GM19467 (cell line): ENCODE results near the gene SGMS2.
A peak's percentile ranks its signal among the peaks of the same experiment; 100 is the strongest.
"Not testable (repeated sequence)": the region's sequence is repeated elsewhere in the genome, so short reads cannot be mapped to it uniquely, and the experiment has no call there.

Experiments
- ATAC-seq: cut with Tn5 transposase; IDR thresholded peaks from one replicate; pipeline ENCODE4 v1.9.1; 2021; ENCODE audit warnings: mild to moderate bottlenecking, moderate library complexity; ENCODE audit not compliant: unreplicated experiment

SGMS2 gene

GRCh38 chr4:107906458-107907100 lies 81.8 kb downstream of the SGMS2 start:
- ATAC-seq: no peak

GRCh38 chr4:107908377-107908776 lies 83.6 kb downstream of the SGMS2 start:
- no peak for ATAC-seq

DNA sequence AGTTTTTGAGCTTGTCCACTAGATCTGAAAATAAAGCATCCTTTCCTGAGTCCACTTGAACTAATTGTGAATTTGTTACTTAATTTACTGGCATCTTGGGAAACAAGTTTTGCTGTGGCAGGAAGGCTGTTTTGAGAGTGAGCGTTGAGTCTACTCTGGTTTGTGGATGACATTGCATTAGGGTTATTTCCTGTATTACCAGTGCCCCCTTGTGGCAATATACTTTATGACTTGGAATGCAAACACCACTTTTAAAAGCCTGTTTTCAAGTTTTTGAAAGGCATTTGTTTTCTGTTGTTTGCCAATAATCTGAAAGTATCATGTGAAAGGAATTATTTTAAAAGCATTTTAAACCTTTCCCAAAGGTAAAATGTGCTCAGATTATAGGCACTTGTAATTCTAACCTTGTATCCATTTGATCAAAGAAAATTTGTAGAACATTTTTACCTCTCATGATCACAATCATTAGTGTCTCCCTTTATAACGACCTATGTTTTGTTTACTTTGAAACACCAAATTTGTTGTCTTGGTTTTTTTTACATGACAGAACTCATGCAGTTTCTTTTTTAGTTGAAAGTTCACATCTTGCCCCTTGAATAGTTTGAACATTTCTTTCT lies 88.7 kb downstream of the SGMS2 start:
- peak; percentile 95 for ATAC-seq

- no peak for ATAC-seq
Observed at GRCh38 chr4:107915220-107915619, 90.5 kb downstream of the SGMS2 start.

DNA sequence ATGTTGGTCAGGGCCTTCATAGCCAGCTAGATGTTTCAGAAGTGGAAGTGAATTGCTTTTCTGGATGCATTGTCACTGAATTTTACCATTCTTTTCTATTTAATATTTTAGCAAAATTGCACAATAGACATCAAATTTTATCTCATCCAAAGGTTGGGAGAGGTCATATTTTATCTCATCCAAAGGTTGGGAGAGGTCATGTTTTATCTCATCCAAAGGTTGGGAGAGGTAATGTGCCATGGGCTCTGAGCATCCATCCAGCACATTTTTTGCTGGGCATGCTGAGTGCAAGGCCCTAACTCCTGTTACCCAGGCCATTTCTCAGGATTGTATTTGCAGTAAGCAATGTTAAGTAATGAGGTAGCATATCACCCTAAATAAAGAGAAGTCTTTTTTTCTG lies 91.9 kb downstream of the SGMS2 start:
- no peak for ATAC-seq

- no peak for ATAC-seq
Observed at GRCh38 chr4:107917500-107917899, 92.8 kb downstream of the SGMS2 start.

DNA sequence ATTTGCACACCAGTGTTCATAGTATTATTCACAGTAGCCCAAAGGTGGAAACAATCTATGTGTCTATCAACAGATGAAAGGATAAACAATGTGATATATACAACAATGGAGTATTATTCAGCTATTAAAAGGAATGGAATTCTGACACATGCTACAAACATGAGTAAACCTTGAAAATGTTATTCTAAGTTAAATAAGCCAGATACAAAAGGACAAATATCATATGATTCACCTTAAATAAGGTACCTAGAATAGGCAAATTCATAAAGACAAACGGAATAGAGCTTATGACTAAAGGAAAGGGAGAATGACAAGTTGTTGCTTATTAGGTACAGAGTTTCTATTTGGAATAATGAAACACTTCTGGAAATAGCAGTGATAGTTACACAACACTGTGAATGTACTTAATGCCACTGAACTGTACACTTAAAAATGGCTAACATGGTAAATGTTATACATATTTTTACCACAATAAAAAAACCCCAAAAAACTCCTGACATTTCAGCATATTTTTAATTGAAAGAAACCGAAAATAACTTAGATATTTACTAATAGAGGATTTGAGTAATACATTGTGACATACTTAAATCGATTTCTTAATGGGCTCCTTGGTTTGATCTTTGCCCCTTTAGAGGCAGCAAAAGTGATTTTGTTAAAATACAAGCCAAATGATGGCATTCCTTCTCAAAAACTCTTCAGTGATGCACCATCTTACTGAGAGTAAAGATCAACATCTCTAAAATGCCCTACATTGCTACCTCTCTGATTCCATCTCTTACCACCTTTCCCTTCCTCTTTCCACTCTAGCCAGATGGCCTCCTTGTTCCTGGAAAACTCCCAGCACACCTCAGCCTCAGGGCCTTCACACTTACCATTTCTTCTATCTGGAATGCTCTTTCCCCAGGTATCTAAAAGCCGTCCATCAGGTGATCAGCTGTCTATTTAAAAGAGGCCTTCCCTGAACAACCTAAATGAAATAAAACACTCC lies 98.0 kb downstream of the SGMS2 start:
- ATAC-seq: no peak

DNA sequence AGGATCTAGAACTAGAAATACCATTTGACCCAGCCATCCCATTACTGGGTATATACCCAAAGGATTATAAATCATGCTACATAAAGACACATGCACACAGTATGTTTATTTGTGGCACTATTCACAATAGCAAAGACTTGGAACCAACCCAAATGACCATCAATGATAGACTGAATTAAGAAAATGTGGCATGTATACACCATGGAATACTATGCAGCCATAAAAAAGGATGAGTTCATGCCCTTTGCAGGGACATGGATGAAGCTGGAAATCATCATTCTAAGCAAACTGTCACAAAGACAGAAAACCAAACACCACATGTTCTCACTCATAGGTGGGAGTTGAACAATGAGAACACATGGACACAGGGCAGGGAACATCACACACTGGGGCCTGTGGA lies 101.0 kb downstream of the SGMS2 start:
- not testable (repeated sequence) for ATAC-seq

DNA sequence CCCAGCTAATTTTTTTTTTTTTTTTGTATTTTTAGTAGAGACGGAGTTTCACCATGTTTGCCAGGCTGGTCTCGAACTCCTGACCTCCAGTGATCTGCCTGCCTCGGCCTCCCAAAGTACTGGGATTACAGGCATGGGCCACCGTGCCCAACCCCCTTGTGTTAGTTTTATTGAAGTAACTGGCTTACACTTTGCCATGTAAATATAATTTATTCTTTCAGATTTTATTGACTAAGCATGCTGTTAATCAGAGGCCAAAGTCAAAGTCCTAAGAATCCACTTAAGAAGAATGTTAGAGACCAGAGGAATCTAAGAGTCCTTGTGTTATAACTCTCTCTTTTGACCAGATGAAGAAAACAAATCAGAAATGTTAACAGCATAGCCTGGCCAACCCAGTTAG lies 102.1 kb downstream of the SGMS2 start:
- not testable (repeated sequence) for ATAC-seq

DNA sequence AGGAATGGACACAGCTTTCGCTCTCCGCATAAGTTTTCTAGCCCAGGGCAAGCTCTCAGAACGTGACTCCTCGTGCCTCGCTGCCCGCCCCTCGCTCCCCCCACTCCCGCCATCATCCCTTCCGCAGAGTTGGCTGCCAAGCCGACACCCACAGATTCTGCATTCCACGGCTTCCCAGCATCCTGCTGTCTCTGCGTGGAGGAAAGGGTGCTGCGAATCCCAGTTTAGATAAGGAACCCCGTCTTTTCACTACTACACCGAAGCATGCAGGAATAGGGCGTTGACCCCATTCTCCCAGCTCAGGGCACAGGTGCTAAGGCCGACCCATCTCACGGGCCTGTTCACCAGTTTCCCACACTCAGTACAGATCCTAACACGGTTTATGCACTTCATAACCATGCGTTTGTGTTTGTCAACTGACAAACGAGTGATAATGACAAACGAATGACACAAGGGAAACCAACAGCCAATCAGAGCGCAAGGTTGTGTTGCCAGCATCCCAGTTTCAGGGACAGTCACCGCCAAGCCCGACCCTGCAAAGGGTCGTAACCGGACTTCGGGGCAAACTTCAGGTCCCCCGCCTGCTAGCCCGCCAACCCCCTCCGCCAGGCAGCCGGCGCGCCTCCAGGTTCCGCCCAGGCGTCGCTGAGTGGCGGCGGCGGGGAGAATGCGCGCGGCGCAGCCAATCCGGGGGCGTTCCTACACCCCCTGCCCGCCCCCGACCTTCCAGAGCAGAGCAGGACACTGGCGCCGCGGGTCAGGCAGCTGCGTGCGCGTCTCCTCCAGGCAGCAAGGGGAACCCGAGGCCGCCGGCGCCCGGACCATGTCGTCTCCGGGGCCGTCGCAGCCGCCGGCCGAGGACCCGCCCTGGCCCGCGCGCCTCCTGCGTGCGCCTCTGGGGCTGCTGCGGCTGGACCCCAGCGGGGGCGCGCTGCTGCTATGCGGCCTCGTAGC lies 106.4 kb downstream of the SGMS2 start, which contains the start of gene CYP2U1:
CYP2U1 (plus strand) TSS at position 729 of the 954 bp plus-strand sequence; CDS start at position 824, 95 bp downstream.
- ATAC-seq: peak; percentile 97

DNA sequence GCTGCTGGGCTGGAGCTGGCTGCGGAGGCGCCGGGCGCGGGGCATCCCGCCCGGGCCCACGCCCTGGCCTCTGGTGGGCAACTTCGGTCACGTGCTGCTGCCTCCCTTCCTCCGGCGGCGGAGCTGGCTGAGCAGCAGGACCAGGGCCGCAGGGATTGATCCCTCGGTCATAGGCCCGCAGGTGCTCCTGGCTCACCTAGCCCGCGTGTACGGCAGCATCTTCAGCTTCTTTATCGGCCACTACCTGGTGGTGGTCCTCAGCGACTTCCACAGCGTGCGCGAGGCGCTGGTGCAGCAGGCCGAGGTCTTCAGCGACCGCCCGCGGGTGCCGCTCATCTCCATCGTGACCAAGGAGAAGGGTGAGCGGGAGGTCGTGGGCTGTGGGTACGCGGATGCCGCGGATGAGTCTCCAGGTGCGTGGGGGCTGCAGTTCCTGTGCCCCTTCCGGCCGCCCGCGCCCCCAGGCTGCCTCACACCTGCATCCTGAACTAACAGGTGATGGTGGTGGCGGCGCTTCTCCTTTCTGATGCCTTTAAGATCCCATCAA lies 107.1 kb downstream of the SGMS2 start:
- peak; percentile 14 for ATAC-seq

GRCh38 chr4:107935246-107935645 lies 110.5 kb downstream of the SGMS2 start:
- no peak for ATAC-seq

GRCh38 chr4:107937040-107937439 lies 112.3 kb downstream of the SGMS2 start:
- ATAC-seq: peak; percentile 44

GRCh38 chr4:107939307-107939706 lies 114.6 kb downstream of the SGMS2 start:
- ATAC-seq: no peak

DNA sequence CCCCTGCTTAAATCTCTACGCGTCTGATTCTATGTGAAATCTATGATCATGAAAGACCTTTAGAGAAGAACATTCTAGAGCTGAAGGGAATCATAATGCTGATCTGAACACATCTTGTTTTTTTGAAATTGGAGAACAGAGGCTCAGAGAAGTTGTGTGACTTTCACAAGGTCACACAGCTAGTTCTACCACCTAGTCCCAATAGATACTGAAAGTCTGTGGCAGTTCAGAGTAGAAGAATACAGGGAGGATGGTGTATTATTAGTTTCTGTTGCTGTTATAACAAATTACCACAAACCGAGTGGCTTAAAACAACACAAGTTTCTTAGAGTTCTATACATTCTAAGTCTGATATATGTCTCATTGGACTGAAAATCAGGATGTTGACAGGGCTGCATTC lies 121.1 kb downstream of the SGMS2 start:
- no peak for ATAC-seq

GRCh38 chr4:107950746-107951540 lies 126.2 kb downstream of the SGMS2 start:
- no peak for ATAC-seq

DNA sequence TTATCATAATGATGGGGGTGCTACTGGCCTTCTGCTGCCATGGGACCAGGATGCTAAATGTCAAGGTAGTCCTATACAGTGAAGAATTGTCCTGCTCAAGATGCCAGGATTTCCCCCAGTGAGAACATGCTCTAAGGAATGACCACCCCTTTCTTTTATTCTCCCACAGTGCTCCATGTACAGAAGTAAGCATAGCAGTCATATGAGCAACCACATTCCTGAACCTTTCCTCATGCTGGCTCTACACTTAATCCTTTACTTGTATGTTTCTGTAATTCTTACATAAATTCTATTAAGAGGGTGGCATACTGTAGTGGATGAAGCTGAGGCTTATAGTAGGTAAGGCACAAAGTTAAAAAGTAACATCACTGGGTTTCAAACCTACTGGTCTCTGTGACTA lies 126.8 kb downstream of the SGMS2 start:
- no peak for ATAC-seq

- ATAC-seq: no peak
Observed at GRCh38 chr4:107956011-107956410, 131.3 kb downstream of the SGMS2 start.
